HG02610 (cell line): Measurements from ENCODE around the gene NSUN3.

Experiments
- ATAC-seq: cut with Tn5 transposase; IDR thresholded peaks from one replicate; pipeline ENCODE4 v1.9.1; 2021; ENCODE audit warnings: mild to moderate bottlenecking, moderate library complexity; ENCODE audit not compliant: unreplicated experiment

The NSUN3 gene

DNA sequence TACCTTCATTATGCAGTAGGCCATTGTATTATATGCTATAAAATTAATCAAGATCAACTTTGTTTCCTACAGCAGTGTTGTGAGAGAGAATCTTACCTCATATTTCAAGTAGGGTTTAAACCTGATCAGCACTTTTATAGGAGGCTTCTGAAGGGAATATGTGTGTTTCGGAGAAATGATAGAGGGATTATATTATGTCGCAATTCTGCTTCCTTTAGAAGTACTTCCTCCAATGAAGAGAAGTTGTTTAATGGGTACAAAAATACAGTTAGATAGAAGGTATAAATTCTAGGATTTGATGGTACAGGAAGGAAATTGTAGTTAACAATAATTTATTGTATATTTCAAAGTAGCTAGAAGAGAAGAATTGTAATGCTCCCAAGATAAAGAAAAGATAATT lies 54.9 kb downstream of the NSUN3 start:
- no peak for ATAC-seq

- no peak for ATAC-seq
These were observed 55.5 kb downstream of the NSUN3 start for GRCh38 chr3:94118390-94118789.

DNA sequence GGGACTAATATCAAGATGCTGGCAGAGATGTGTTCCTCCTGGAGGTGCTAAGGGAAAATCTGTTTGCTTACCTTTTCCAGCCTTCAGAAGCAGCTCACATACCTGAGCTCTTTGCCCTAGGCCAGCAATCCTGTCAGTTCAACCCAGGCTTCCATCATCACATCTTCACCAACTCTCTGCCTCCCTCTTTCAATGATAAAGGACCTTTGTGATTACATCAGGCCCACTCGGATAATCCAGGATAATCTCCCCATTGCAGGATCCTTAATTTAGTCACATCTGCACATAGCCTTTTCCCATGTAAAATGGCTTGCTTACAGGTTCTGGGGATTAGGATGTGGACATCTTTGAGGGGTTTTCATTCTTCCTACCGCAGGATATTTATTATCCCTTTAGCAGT lies 58.3 kb downstream of the NSUN3 start:
- no peak for ATAC-seq

DNA sequence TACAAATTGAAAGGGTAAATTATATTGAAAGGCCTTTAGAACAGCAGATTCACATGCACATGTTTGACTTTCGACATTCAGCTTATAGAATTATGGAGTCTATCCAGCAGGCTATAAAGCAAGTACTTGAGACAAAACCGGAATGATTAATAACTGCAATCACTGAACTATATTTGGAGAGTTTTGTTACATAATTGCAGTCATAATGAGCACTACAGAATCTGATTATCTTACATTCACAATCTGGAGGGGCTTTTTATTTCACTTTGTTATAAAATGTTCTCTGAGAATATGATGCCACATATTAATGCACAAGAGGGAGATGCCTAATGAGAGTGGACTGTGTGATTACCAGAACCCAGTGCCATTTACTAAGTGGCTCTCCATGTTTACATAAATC lies 64.3 kb downstream of the NSUN3 start:
- ATAC-seq: no peak

DNA sequence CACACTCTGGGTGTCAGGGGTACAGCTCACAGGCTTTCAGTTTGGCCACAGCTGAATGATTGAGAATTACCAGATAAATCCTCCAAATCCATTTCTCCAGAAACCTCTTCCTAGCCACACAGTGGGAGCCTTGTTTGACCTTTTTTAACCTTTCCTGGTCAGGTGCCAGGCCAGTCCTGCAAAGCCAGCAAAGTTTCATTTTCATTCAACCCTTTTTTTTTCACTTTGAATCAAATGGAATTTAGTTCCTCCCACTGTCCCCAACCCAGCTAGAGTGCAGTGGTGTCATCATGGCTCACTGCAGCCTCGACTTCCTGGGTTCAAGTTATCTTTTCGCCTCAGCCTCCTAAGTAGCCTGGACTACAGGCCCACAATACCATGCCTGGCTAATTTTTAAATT lies 67.8 kb downstream of the NSUN3 start:
- peak; percentile 47 for ATAC-seq

DNA sequence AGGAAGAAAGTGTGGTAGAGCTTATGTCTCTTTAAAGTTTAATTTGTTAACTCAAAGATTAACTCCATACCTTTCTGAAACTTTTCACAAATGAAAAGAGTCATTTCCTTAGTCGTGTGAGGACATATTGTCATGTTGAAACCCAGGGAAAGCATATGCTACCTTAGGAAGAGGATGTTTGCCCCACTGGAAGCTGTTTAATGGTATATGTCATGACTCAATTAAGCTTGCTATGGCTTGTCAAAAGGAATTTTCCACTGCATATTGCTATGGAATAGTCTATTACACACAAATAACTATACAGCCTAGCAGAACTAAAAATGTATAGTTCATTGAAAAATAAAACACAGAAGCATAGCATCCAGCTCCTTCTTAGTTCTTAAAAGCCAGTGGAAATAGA lies 69.9 kb downstream of the NSUN3 start:
- ATAC-seq: no peak

DNA sequence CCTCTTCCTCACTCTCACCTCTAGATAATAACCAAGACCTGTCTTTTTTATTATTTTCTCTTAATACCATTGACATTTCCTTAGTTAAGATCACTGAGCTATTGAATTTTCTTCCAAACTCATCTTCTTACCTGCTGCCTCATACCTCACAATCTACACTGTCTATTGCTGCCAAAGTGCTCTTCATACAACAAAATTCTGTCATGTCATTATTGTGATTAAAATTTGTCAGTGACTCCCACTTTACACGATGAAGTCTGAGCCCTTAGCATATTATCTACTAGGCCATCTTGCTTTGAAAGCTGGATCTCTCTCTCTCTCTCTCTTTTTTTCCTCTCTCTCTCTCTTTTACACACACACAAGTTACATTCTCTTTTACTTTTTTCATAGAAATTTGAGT lies 73.3 kb downstream of the NSUN3 start:
- ATAC-seq: no peak

GRCh38 chr3:94137377-94137776 lies 74.5 kb downstream of the NSUN3 start:
- ATAC-seq: no peak

- ATAC-seq: no peak
These were observed 83.6 kb downstream of the NSUN3 start for GRCh38 chr3:94146455-94146854.

DNA sequence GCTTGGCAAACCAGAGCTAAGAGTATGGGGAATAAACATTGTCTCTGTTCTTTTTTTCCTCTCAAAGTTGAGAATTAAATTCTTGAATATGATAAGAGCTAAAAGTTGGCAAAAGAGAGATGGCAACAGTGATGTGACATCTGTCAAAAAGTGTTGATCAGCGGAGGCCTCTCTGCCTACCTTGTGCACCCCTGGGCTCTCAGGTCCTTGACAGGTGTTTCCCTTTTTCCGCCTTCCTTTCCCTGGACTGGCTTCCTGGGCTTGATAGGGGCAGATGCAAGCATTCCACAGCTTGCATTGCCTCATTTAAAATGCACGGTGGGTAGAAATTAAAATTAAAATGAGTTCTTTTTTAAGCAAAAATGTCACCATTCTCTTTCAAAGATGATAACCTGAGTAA lies 84.2 kb downstream of the NSUN3 start:
- ATAC-seq: no peak

DNA sequence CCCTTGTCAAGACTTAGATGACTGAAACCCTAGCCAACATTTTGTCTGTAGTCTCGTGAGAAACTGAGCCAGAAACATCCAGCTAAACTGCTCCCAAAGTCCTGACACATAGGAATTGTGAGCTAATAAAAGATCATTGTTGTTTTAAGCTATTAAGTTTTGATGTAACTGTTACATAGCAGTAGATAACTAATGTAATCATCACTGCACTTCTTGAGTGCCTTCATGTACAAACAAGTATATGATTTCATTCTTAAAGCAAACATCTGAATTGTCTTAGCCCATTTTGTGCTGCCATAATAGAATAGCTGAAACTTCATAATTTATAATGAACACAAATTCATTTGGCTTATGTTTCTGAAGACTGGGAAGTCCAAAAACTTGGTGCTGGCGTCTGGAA lies 87.3 kb downstream of the NSUN3 start:
- ATAC-seq: no peak

DNA sequence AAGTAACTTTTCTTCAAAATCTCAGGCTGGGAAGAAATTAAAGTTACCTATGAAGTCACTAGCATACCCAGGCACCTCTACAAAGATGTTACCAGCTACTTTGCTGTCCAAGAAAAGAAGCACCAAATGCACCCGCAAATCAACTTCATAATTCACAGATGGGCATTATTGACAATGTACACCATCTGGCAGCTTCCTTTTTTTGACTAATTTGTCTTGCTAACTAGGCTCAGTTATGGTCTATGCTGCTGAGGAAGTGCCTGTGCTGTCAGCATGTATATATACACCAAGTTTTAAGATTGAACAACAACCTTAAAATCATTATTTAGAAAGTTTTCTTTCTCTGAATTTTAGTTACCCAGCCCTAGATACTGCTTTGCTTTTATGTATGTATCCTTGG lies 93.8 kb downstream of the NSUN3 start:
- no peak for ATAC-seq

DNA sequence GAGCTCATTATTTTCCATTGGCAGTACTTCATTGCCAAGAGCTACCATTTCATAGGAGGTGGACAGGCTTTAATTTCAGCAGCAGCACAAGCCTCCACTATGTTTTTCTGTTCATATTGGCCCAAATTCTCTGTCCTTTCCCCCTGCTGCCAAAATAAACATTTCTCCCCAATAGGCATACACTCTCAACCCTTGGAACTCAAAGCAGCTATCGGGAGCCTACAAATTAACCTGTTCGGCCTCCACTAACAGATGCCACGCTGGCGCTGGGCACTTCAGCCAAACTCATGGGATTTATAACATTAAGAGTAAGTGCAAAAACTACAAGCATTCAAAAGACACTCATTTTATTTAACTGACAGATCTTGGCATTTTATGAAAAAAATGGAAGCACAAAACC lies 95.7 kb downstream of the NSUN3 start:
- ATAC-seq: no peak

DNA sequence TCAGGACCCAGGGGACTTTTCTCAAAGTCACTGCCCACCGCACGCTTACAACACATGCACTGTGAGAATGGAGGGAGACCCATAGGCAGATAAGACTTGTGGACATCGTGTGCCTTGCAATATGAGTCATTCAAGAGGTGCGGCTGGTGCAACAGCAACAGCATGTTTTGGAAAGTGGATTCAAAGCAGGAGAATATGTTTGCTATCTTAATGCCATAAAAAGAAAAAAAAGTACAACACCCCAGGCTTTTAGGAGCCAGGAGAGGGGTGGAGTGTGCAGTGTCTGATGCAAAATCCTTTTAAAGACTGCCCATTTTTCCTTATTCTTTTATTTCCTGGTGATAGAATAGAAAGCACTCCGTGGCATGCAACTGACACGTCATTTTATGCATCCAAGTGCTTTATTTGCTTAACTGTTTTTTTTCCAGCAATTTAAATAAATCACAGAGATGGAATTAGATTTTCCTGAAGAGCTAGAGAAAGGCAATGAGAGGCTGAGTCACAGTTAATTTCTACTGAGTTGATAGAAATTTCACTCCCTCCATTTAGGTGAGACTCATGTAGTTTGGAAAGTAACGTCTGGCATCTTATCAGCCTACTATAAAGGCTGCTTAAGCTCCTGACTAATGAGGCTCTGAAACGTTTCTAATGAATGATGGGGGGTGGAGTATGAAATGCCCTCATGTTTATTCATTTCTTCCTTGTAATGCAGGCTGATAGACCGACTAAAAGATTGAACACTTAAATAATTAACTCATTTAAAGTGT lies 96.4 kb downstream of the NSUN3 start:
- ATAC-seq: no peak

- ATAC-seq: peak; percentile 94
These were observed 99.8 kb downstream of the NSUN3 start for GRCh38 chr3:94162700-94163099.

- ATAC-seq: no peak
These were observed 104.5 kb downstream of the NSUN3 start for GRCh38 chr3:94167346-94167745.

GRCh38 chr3:94167796-94168195 lies 104.9 kb downstream of the NSUN3 start:
- ATAC-seq: no peak

DNA sequence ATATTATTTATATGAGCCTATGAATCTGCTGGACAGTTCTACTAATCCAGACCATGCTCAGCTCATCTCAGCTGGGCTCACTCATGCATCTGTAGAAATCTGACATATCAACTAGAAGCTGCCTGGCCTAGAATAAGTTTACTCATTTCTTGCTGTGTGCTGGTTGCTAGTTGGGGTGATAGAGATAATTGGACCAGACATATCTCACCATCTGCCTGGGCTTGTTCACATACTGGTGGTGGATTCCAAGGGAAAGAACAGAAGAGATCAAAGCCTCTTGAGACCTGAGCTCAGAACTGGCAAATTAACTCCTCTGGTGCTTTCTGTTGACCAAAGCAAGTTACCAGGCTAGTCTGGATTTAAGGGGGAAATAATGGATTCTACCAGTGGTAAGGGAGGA lies 109.1 kb downstream of the NSUN3 start:
- peak; percentile 82 for ATAC-seq

GRCh38 chr3:94172695-94173310 lies 109.9 kb downstream of the NSUN3 start:
- no peak for ATAC-seq

- no peak for ATAC-seq
These were observed 111.0 kb downstream of the NSUN3 start for GRCh38 chr3:94173673-94174434.

- ATAC-seq: no peak
These were observed 112.8 kb downstream of the NSUN3 start for GRCh38 chr3:94175677-94176076.
